ENCODE results near the gene LRRC32. TPM values are rescaled to one million over a fixed set of nuclear protein-coding genes. Genes with fewer than 3 reads are reported as not detected.

Gene LRRC32
- polyA plus RNA-seq, 3 donors, result 15.5 to 101 (median 99.7) TPM

GRCh38 chr11:76639621-76640020, 30.9 kb downstream of the LRRC32 start:
- 89 to 95% (median 89%) methylated on average over 2 of the region's 2 CpGs for WGBS, 3 donors
- H3K27ac ChIP-seq (ENCODE audit: low read depth, low read length), result no peak overlapping the region

GRCh38 chr11:76638270-76639197, 32.0 kb downstream of the LRRC32 start:
- WGBS, 3 donors, result 86 to 95% (median 95%) methylated on average over 11 of the region's 11 CpGs
- no peak overlapping the region for H3K27ac ChIP-seq (ENCODE audit: low read depth, low read length)

- no peak overlapping the region for H3K27ac ChIP-seq (ENCODE audit: low read depth, low read length)
- WGBS, 3 donors, result 24 to 62% (median 27%) methylated on average over 14 of the region's 14 CpGs
Observed at GRCh38 chr11:76637491-76638269, 32.9 kb downstream of the LRRC32 start.

- no peak overlapping the region for H3K27ac ChIP-seq (ENCODE audit: low read depth, low read length)
- WGBS, 3 donors, result 83 to 90% (median 87%) methylated on average over 6 of the region's 6 CpGs
Observed at GRCh38 chr11:76636826-76637460, 33.6 kb downstream of the LRRC32 start.

- H3K27ac ChIP-seq (ENCODE audit: low read depth, low read length), result no peak overlapping the region
- 83 to 87% (median 85%) methylated on average over 7 of the region's 7 CpGs for WGBS, 3 donors
Observed at GRCh38 chr11:76635991-76636738, 34.4 kb downstream of the LRRC32 start.

- WGBS, 3 donors, result 71 to 81% (median 75%) methylated on average over 4 of the region's 4 CpGs
- no peak overlapping the region for H3K27ac ChIP-seq (ENCODE audit: low read depth, low read length)
Observed at GRCh38 chr11:76634886-76635285, 35.7 kb downstream of the LRRC32 start.

GRCh38 chr11:76632492-76632891, 38.1 kb downstream of the LRRC32 start:
- H3K27ac ChIP-seq (ENCODE audit: low read depth, low read length), result no peak overlapping the region
- 87 to 95% (median 89%) methylated on average over 2 of the region's 2 CpGs for WGBS, 3 donors

- H3K27ac ChIP-seq (ENCODE audit: low read depth, low read length), result no peak overlapping the region
- 82 to 90% (median 87%) methylated on average over 3 of the region's 3 CpGs for WGBS, 3 donors
Observed at GRCh38 chr11:76631566-76632308, 38.8 kb downstream of the LRRC32 start.

- 53 to 82% (median 61%) methylated on average over 6 of the region's 6 CpGs for WGBS, 3 donors
- no peak overlapping the region for H3K27ac ChIP-seq (ENCODE audit: low read depth, low read length)
Observed at GRCh38 chr11:76630600-76631281, 39.8 kb downstream of the LRRC32 start.

GRCh38 chr11:76629853-76630599, 40.5 kb downstream of the LRRC32 start:
- H3K27ac ChIP-seq (ENCODE audit: low read depth, low read length), result no peak overlapping the region
- 7 to 54% (median 14%) methylated on average over 11 of the region's 11 CpGs for WGBS, 3 donors

- H3K27ac ChIP-seq (ENCODE audit: low read depth, low read length), result no peak overlapping the region
- WGBS, 3 donors, result 37 to 88% (median 41%) methylated on average over 10 of the region's 10 CpGs
Observed at GRCh38 chr11:76629116-76629852, 41.3 kb downstream of the LRRC32 start.

GRCh38 chr11:76628408-76628947, 42.1 kb downstream of the LRRC32 start:
- no peak overlapping the region for H3K27ac ChIP-seq (ENCODE audit: low read depth, low read length)
- WGBS, 3 donors, result 91 to 96% (median 92%) methylated on average over 8 of the region's 8 CpGs

- H3K27ac ChIP-seq (ENCODE audit: low read depth, low read length), result no peak overlapping the region
- WGBS, 3 donors, result 79 to 86% (median 83%) methylated on average over 7 of the region's 7 CpGs
Observed at GRCh38 chr11:76627606-76628005, 42.9 kb downstream of the LRRC32 start.

GRCh38 chr11:76626921-76627401, 43.6 kb downstream of the LRRC32 start:
- H3K27ac ChIP-seq (ENCODE audit: low read depth, low read length), result no peak overlapping the region
- WGBS, 3 donors, result 47 to 86% (median 58%) methylated on average over 6 of the region's 6 CpGs

- H3K27ac ChIP-seq (ENCODE audit: low read depth, low read length), result no peak overlapping the region
- 96 to 99% (median 97%) methylated on average over 3 of the region's 3 CpGs for WGBS, 3 donors
Observed at GRCh38 chr11:76626266-76626665, 44.3 kb downstream of the LRRC32 start.
